Retinal pigment epithelial cell (primary cell): ENCODE data around the gene NSMF.

Experiments used
- DNase-seq: peaks from one replicate; pipeline ENCODE4 v3.0.0-alpha.2; 2010; ENCODE audit warnings: low read depth
- H3K4me3 ChIP-seq: 2 replicates; pipeline ENCODE4 v1.5.1; 2011; ENCODE audit warnings: mild to moderate bottlenecking, low read length, control low read depth, moderate library complexity
- CTCF ChIP-seq: conservative IDR thresholded peaks from 2 replicates; pipeline ENCODE4 v1.5.1; 2011; ENCODE audit warnings: low read depth, low read length, control low read depth, inconsistent platforms

The NSMF gene

GRCh38 chr9:137478962-137479861, 20.1 kb upstream of the NSMF start:
- H3K4me3 ChIP-seq = no peak overlapping the region
- TF ChIP-seq CTCF = no peak
- DNase-seq = no peak

GRCh38 chr9:137478613-137478961, 19.5 kb upstream of the NSMF start:
- TF ChIP-seq CTCF = no peak
- no peak for DNase-seq
- no peak overlapping the region for H3K4me3 ChIP-seq

DNA sequence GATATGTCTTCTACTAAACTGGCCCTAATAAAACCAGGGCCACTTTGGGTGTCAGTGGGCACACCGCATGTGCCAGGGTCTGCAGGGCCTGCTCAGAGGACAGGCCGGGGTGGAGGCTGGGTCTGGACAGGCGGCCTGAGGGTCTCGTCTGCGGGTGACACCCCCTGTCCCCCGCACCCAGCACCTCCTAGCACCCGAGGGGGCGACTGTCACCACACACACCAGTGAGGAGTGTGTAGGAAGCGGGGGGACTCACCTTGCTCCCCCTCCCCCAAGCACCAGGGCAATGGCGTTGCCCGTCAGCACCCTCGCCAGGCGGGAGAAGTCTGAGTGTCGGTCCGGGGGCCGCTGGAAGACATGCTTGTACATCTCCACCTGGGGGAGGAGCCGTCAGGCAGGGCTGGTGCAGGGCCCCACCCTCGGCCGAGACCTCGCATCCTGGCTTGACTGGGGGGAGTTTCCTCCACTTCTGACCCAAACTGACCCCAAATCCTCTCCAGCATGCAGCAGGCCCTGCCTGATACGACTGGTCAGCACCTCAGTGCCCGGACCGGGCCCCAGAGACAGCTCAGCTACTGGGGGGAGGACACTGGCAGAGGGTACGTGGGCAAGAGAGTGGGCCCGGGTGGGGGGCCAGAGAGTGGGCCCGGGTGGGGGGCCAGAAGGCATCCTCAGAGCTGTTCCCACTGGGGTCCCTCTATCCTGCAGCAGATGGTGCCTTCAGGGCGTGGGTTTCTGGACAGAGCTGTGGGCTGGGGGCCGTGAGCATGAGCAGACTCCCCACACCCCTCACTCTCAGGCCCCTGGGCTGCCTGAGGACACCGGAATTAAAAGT, 18.9 kb upstream of the NSMF start:
- H3K4me3 ChIP-seq = no peak overlapping the region
- DNase-seq = no peak
- TF ChIP-seq CTCF = no peak

- no peak for TF ChIP-seq CTCF
- no peak overlapping the region for H3K4me3 ChIP-seq
These were observed 17.7 kb upstream of the NSMF start for GRCh38 chr9:137476856-137477255.

GRCh38 chr9:137475666-137476065, 16.5 kb upstream of the NSMF start:
- no peak for DNase-seq
- no peak for TF ChIP-seq CTCF
- no peak overlapping the region for H3K4me3 ChIP-seq

More at GRCh38 chr9:137476856-137477255, 17.7 kb upstream of the NSMF start:
- no peak for DNase-seq

DNA sequence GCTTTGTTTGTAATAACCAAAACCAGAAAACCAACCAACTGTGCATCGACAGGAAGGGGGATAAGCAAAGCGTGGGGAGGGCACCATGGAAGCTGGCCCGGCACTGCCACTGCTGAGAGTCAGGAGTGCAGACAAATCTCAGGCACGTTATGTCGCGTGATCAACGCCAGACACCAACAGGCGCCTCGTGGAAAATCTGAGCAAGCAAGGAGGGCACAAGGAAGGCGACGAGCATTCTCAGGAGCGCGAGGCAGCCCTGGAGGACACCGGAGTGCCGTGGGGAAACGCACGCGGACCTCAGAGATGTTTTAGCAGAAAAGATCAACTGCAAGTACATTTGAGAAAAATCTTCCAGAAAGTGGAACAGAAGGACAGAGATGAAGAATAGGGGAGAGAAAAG, 15.1 kb upstream of the NSMF start:
- DNase-seq = no peak
- H3K4me3 ChIP-seq = no peak overlapping the region
- no peak for TF ChIP-seq CTCF
